ENCODE results near the gene TBPL1.
"Not testable (repeated sequence)": the region's sequence is repeated elsewhere in the genome, so short reads cannot be mapped to it uniquely, and the experiment has no call there.

The TBPL1 gene

DNA sequence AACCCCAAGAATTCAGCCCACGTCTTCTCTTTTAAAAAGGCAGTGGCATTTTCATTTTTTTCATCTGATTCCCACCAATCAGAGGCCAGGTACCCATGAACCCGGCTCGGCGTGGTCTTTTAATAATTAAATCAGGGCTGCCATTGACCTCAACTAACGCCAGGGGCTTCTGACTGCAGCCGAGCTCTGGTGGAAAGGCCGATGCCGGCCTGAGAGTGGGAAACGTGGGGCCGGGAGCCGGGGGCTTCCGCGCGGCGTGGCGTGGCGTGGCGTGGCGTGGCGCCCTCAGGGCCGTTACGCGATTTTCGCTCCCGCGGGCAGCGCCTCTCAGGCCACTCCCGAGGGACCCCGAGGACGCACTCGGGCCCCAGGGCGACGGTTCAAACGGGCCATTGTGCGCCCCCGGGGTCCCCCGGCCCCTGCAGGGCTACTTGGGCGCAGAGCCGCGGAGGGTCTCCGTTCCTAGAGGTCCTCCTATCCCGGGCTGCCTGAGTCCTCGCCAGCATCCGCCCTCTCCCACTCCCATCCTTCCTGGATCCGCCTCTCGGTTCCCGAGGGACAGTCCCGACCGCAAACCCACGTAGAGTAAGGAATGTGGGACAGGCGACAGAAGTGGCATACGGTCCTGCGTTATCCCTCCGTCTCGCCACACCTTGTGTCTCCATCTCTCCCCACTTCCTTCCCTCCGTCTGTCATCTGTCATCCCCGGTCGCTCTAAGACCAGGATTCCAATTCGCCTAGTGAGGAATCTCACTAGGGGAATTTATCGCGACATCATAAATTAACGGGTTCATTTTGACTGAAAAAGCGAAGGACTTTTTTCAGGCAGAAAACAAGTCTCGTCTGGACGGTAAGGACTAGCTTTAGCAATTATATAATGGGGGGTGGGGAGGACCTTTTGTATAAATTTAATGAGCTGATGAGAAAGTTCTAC, 876 bp upstream of the TBPL1 start:
- intact Hi-C loops (cut with DNase I): loop anchor here (2.0 kb wide), 1 partner anchor 27 kb away; no protein-coding TSS in a partner anchor
- DNase-seq: peak; percentile 48 to 93 (median 58)

GRCh38 chr6:133953634-133954415, 801 bp downstream of the TBPL1 start:
- intact Hi-C loops (cut with DNase I): no loop called here

GRCh38 chr6:133954657-133955576, 1.9 kb downstream of the TBPL1 start:
- intact Hi-C loops (cut with DNase I): no loop called here
- DNase-seq: no peak

More at GRCh38 chr6:133953634-133954415, 801 bp downstream of the TBPL1 start:
- no peak for DNase-seq

DNA sequence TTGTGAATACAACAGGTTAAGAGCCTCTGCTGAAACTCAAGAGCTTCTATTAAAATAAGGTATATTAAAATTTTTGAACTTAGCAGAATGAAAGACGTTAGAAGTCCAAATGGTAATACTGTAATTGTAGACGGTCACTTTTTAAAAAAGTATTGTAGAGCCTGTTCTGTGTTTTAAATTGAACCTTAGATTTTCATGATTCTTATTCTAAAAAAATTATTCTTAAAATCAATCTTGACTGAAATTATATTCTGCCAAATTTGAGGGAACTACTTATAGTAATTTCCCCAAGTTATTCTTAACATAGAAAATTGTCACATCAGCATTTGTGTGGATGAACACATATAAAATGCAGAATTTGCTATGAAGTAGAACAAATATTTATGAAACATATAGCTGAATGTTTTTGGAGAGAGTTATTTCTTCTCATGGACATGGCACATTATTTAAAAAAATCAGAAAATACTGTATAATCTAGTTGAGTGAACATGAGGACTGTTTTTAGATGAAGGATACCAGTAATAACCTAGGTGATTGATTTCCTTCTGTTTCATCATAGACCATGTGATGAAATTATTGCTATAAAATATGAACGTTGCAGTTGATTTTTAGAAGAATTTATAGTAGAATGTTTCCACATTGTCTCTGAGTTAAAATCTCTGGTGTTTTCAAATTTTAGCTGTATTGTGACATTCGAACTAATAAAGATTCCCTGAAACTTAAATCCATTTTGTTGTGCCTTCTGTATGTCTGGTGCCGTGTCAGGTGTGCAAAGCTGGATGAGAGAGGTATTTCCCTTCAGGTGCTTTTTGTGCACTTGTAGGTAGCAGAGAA, 2.8 kb downstream of the TBPL1 start:
- DNase-seq: no peak

GRCh38 chr6:133956416-133957049, 3.5 kb downstream of the TBPL1 start:
- DNase-seq: no peak
- intact Hi-C loops (cut with DNase I): no loop called here

More for the DNA sequence above, 2.8 kb downstream of the TBPL1 start:
- intact Hi-C loops (cut with DNase I): no loop called here

DNA sequence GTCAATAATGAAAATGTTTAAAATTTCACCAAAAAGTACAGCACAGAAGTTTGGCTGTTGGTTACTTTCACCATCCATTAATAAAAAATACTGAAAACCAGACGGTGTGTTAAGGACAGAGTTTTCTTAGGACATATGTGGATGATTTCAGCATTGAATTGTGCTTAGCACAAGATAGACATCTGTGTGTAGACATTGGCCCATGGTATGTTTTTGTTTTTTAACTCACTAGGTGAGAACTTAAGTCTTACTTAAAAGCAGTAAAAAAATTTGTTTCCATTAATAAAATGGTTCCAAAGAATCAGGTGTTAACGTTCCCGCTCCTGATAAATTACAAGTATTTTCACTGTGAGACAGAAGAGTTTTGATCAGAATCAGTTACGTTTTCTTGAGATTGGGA, 4.2 kb downstream of the TBPL1 start:
- intact Hi-C loops (cut with DNase I): no loop called here

DNA sequence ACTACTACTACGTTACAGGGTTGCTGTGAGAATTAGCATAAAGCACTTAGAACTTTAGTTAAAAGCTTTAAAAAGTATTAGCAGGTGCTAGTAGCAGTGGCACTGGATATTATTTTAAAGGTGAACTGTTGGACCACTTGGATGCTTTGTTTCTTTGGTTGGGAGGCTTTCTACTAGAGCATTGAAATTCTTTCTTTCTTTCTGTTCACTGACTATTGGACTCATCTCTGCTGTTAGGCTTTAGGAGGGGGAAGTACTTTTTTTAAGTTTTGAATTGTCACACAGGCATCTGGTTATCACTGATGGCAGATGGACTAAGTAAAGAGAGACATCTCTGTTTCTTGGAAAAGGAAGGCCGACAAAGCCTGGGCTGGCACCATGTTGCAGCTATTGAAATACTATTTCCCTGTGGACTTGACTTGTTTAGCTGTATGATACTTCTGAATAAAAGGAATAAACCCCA, 4.8 kb downstream of the TBPL1 start:
- intact Hi-C loops (cut with DNase I): no loop called here
- no peak for DNase-seq

More for the DNA sequence above, 4.2 kb downstream of the TBPL1 start:
- DNase-seq: no peak

GRCh38 chr6:133958791-133959190, 5.8 kb downstream of the TBPL1 start:
- intact Hi-C loops (cut with DNase I): no loop called here
- DNase-seq: no peak

GRCh38 chr6:133959667-133960368, 6.8 kb downstream of the TBPL1 start:
- intact Hi-C loops (cut with DNase I): no loop called here

DNA sequence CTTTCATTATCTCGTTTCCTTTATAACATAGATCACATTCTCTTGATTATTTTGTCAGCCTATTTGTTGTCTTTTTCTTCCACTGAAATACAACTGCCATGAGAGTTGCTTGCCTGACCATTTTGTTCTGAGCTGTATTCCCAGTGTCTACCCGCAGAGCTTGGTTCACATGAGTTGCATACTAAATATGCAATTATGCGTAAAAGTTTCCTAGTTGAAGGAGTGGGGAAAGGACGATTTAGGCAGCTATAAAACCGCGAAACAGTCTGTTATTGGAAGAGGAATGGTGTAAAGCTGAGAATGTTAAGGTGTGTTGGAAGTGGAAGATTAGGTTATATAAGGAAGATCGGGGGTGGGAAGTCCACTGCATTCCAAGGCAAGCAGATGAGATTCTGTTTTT, 8.8 kb downstream of the TBPL1 start:
- DNase-seq: no peak
- intact Hi-C loops (cut with DNase I): no loop called here

More at GRCh38 chr6:133959667-133960368, 6.8 kb downstream of the TBPL1 start:
- DNase-seq: no peak

- intact Hi-C loops (cut with DNase I): no loop called here
- no peak for DNase-seq
Observed at GRCh38 chr6:133964052-133964451, 11.0 kb downstream of the TBPL1 start.

DNA sequence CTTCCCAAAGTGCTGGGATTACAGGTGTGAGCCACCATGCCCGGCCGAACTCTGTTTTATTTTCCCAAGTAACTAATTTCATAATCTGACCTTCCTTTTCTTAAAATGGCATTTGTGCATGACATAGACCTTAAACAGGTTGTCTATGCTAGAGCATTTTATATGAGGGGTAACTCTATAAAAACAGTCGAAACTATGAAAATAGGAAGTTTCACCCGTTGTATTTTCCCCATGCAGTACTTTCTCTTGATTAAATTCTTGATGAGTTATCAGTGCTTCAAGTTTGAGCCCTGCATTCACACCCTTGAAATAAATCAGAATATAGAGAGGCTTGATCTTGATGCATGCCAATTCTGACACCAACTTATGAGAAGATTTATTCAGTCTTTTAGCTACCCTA, 11.7 kb downstream of the TBPL1 start:
- DNase-seq: no peak

GRCh38 chr6:133965817-133966360, 12.9 kb downstream of the TBPL1 start:
- intact Hi-C loops (cut with DNase I): no loop called here
- DNase-seq: no peak

More for the DNA sequence above, 11.7 kb downstream of the TBPL1 start:
- intact Hi-C loops (cut with DNase I): no loop called here

DNA sequence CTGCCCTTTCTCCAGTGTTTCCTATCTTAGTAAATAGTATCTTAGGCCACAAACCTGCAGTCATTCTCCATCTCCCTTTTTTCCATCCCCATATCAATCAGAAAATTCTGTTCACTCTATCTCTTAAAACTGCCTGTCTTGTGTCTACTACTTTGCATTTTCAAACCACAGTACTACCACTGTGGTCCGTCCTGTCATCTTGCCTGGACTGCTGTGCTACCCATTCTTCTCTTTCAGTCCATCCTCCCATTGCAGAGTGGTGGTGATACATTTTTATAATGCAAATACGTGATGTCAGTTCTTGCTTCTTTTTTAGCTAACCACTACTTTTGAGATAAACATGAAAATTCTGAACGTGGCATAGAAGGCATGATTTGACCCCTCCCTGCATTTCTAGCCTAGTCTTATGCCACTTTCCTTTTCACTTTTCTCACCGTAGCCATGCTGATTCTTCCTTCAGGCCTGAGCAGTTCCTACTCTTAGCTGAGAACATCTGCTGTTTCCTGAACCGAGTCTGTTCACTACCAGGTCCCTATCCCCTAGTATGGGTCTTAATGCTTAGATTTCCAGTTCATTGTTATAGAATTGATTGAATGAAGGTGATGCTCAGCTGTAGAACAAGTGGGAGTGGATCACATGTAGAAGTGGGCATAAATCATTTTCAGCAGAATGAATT, 13.8 kb downstream of the TBPL1 start:
- DNase-seq: no peak
- intact Hi-C loops (cut with DNase I): no loop called here

DNA sequence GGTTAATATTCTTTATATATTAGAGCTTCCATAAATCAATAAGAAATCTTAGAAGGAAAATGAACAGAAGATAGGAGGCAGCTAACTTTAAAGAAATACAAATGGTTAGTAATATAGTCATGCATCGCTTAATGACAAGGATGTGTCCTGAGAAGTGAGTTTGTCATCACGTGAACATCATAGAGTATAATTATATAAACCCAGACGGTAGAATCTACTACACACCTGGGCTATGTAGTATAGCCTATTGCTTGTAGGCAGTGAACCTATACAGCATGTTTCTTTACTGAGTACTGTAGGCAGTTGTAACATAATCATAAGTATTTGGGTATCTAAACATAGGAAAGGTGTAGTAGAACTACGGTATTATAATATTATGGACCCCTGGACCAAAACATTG, 14.3 kb downstream of the TBPL1 start:
- no peak for DNase-seq
- intact Hi-C loops (cut with DNase I): no loop called here

- DNase-seq; intact Hi-C loops (cut with DNase I): not testable (repeated sequence)
Observed at GRCh38 chr6:133967835-133968234, 14.8 kb downstream of the TBPL1 start.

DNA sequence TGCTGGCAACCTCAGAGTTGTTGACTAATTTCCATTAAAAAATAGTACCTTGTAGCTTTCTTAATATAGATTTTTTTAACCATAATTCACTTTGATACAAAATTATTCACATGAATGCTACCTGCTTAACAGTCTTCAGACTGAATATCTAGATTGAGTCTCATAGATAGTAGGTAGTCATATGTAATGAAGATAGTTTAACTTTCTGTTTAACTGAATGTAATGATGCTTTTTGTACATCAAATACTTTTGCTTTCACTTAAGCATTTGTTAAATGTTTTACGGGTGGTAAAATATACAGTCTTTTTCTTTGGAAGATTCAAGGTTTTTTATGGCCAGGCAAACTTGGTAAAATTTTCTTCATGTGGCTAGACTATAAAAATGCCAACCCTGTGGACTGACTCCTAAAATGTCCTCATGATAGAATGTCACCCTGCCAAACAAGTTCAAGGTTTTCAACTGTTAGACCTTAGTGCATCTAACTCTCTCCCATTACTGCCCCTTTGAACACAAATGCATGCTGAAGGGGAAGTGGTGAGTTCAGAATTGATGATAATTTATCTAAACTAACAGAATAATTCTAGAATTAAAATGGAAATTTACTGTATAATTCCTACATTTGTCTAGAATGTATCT, 16.4 kb downstream of the TBPL1 start:
- intact Hi-C loops (cut with DNase I): no loop called here
- no peak for DNase-seq

Data from posterior cingulate gyrus (tissue), 11 donors.